BLaER1 treated with 17β-estradiol and CSF1 and Interleukin-3, amounts not matched to agents 10 nM and 100 nM (cell line): ENCODE results near the gene CD40.

Experiments used
- H3K27ac ChIP-seq, 11 experiments: shearing (Covaris generic); formaldehyde crosslinking; 2 replicates each; pipeline ENCODE4 v1.8.1; 2022
- H3K27me3 ChIP-seq, 11 experiments: shearing (Covaris generic); formaldehyde crosslinking; 2 replicates each; pipeline ENCODE4 v1.8.1; 2022
- H3K36me3 ChIP-seq, 11 experiments: shearing (Covaris generic); formaldehyde crosslinking; 2 replicates each; pipeline ENCODE4 v1.8.1; 2022
- H3K4me1 ChIP-seq, 10 experiments: shearing (Covaris generic); formaldehyde crosslinking; 2 replicates each; pipeline ENCODE4 v1.8.1; 2022
- H3K4me2 ChIP-seq, 11 experiments: shearing (Covaris generic); formaldehyde crosslinking; 2 replicates each; pipeline ENCODE4 v1.8.1; 2022
- H3K4me3 ChIP-seq, 10 experiments: shearing (Covaris generic); formaldehyde crosslinking; 2 replicates each; pipeline ENCODE4 v1.8.1; 2022
- H3K9ac ChIP-seq, 11 experiments: shearing (Covaris generic); formaldehyde crosslinking; 2 replicates each; pipeline ENCODE4 v1.8.1; 2022
- H3K9me3 ChIP-seq, 11 experiments: shearing (Covaris generic); formaldehyde crosslinking; replicated peaks in 1 of 11; 2 replicates each; pipeline ENCODE4 v1.8.1; 2022
- H4K20me1 ChIP-seq, 11 experiments: shearing (Covaris generic); formaldehyde crosslinking; 2 replicates each; pipeline ENCODE4 v1.8.1; 2022
- Cebpa-rat ChIP-seq, 11 experiments: shearing (Covaris generic); IDR thresholded peaks; 2 replicates each; pipeline ENCODE4 v1.8.1; 2022

The CD40 gene

DNA sequence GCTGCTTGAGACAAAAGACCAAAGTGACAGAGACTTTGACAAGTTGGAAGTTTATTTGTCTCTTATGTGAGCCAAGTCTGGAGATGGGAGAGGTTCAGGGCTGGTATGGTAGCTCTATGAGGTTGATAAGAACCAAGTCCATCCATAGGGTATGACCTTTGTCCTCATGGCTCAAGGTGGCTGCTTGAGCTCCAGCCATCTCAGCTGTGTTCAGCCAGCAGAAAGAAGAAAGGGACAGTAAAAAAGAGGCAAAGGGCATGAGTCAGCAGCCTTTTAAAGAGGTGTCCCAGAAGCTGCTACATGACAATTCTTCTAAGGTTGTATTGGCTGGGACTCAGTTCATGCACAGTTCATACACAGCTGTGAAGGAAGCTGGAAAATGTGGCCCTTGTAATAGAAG lies 49.0 kb downstream of the CD40 start:
- no peaks in the 10 kb centered on the region for H3K27me3 ChIP-seq
- no peaks in the 10 kb centered on the region; a peak in 1 of 22 replicates for H3K9me3 ChIP-seq
- H3K36me3 ChIP-seq, result no peaks in the 10 kb centered on the region
- peaks cover 0 to 8% (median 0%) of the 10 kb centered on the region in 11 experiments; a peak in 3 of 22 replicates for H4K20me1 ChIP-seq
- no peak overlapping the region for H3K27ac ChIP-seq
- TF ChIP-seq Cebpa-rat (IDR thresholded peaks at IDR 0.05), result no peak
- no peak overlapping the region for H3K4me2 ChIP-seq
- H3K9ac ChIP-seq, result no peak overlapping the region
- H3K4me1 ChIP-seq, result no peaks in the 10 kb centered on the region
- H3K4me3 ChIP-seq, result no peak overlapping the region

DNA sequence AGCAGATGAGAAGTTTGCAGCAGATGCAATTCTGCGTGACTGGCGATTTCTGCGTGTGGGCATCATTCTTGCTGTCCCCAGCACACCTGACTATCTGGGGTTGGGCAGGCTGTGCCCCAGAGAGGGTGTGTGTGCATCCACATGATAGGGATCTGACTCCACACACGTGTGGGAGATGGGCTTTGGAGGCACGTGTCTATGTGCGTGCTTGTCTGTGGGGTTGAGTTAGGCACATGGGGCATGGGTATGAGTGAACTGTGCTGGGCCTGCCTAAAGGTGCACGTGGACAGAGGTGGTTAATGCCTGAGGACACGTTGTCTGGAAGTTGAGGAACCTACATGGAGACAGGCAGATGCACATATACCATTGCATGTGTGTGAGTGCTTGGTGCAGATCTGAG lies 50.3 kb downstream of the CD40 start:
- peaks cover 0 to 7% (median 2%) of the 10 kb centered on the region in 11 experiments; a peak in 9 of 22 replicates for H3K27me3 ChIP-seq
- no peak overlapping the region for H3K4me3 ChIP-seq
- H3K9ac ChIP-seq, result no peak overlapping the region
- H3K4me2 ChIP-seq, result no peak overlapping the region
- peaks cover 0 to 8% (median 0%) of the 10 kb centered on the region in 11 experiments; a peak in 3 of 22 replicates for H4K20me1 ChIP-seq
- H3K9me3 ChIP-seq, result no peaks in the 10 kb centered on the region; a peak in 1 of 22 replicates
- no peak for TF ChIP-seq Cebpa-rat (IDR thresholded peaks at IDR 0.05)
- 0 out of 20 replicates have a peak, but pooled peaks cover 0 to 4% (median 0%) of the 10 kb centered on the region in 10 experiments for H3K4me1 ChIP-seq
- H3K27ac ChIP-seq, result no peak overlapping the region
- H3K36me3 ChIP-seq, result no peaks in the 10 kb centered on the region

- Histone ChIP-seq H3K27ac (no peak overlapping the region), H3K4me2 (no peak overlapping the region), H3K4me3 (no peak overlapping the region), H3K36me3 (no peaks in the 10 kb centered on the region), H3K4me1 (0 out of 20 replicates have a peak, but pooled peaks cover 0 to 4% (median 0%) of the 10 kb centered on the region in 10 experiments), H3K9me3 (no peaks in the 10 kb centered on the region; a peak in 1 of 22 replicates), H3K9ac (no peak overlapping the region), H4K20me1 (peaks cover 0 to 8% (median 0%) of the 10 kb centered on the region in 11 experiments; a peak in 2 of 22 replicates), H3K27me3 (peaks cover 4 to 18% (median 13%) of the 10 kb centered on the region in 11 experiments; a peak in 16 of 22 replicates)
- no peak for TF ChIP-seq Cebpa-rat (IDR thresholded peaks at IDR 0.05)
These were observed 51.4 kb downstream of the CD40 start for GRCh38 chr20:46169245-46170171.

- H3K4me1 ChIP-seq, result peaks cover 0 to 4% (median under 1%) of the 10 kb centered on the region in 10 experiments; a peak in 6 of 20 replicates
- no peak overlapping the region for H3K27ac ChIP-seq
- no peak overlapping the region for H3K4me2 ChIP-seq
- no peak overlapping the region for H3K9ac ChIP-seq
- no peaks in the 10 kb centered on the region for H3K36me3 ChIP-seq
- no peaks in the 10 kb centered on the region; a peak in 1 of 22 replicates for H3K9me3 ChIP-seq
- no peak overlapping the region for H3K4me3 ChIP-seq
- peaks cover 0 to 8% (median 0%) of the 10 kb centered on the region in 11 experiments; a peak in 2 of 22 replicates for H4K20me1 ChIP-seq
- no peak for TF ChIP-seq Cebpa-rat (IDR thresholded peaks at IDR 0.05)
- H3K27me3 ChIP-seq, result peaks cover 4 to 29% (median 20%) of the 10 kb centered on the region in 11 experiments; a peak in 16 of 22 replicates
These were observed 53.4 kb downstream of the CD40 start for GRCh38 chr20:46171476-46171875.

DNA sequence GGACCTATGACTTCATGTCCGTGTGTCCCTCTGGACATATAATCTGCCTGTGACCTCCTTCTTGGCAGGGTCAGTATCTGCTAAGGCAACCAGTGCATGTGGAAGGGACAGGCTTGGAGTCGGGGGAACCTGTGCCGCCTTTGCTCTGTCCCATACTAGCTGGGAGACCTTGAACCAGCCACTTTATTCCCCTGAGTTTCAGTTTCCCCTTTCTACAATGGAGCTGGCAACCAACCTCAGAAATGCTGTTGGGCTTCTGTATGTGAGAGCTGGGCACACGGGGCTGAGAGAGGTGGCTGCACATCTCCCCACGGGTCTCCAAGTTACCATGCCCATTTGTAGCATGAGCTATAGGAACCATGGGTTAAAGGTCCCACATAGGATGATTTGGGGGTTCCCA lies 53.8 kb downstream of the CD40 start:
- Histone ChIP-seq H3K36me3 (no peaks in the 10 kb centered on the region), H3K27ac (no peak overlapping the region), H3K4me3 (no peak overlapping the region), H4K20me1 (peaks cover 0 to 8% (median 0%) of the 10 kb centered on the region in 11 experiments; a peak in 2 of 22 replicates), H3K4me2 (no peak overlapping the region), H3K9me3 (no peaks in the 10 kb centered on the region; a peak in 1 of 22 replicates), H3K4me1 (peaks cover 0 to 5% (median 4%) of the 10 kb centered on the region in 10 experiments; a peak in 10 of 20 replicates), H3K27me3 (peaks cover 4 to 29% (median 20%) of the 10 kb centered on the region in 11 experiments; a peak in 16 of 22 replicates), H3K9ac (no peak overlapping the region; a peak in 1 of 22 replicates)
- no peak for TF ChIP-seq Cebpa-rat (IDR thresholded peaks at IDR 0.05)

GRCh38 chr20:46172455-46172854 lies 54.3 kb downstream of the CD40 start:
- Histone ChIP-seq H3K27me3 (peaks cover 4 to 29% (median 20%) of the 10 kb centered on the region in 11 experiments; a peak in 16 of 22 replicates), H3K4me3 (no peak overlapping the region), H3K9me3 (no peaks in the 10 kb centered on the region), H3K36me3 (no peaks in the 10 kb centered on the region), H3K27ac (no peak overlapping the region), H4K20me1 (peaks cover 0 to 9% (median 0%) of the 10 kb centered on the region in 11 experiments; a peak in 2 of 22 replicates), H3K4me1 (peaks cover 0 to 11% (median 6%) of the 10 kb centered on the region in 10 experiments; a peak in 10 of 20 replicates), H3K9ac (no peak overlapping the region; a peak in 1 of 22 replicates), H3K4me2 (no peak overlapping the region)
- TF ChIP-seq Cebpa-rat (IDR thresholded peaks at IDR 0.05), result no peak

DNA sequence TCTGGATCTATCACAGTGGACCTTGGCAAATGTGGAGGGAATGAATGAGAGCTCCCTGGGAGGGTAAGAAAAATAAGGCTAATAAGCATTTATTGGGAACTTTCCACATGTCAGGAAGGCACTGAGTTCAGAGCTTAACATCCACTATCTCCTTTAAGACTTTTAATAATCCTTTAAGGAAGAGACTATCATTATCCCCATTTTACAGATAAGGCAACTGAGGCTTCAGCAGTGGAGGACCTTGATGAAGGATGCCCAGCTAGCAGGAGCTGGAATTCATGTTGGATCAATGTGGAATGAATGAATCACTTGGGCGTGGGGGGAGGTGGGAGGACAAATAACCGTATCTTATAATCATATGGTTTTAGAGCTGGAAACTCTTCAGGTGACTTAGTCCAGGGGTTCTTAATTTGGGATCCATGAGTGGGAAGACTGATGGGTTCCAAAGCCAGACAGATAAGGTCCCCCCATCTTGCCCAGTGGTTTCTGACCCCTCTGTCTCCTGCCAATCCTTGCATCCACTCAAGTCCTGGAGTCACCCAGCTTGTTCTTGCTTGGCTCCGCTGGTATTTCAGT lies 54.9 kb downstream of the CD40 start:
- no peak overlapping the region for H3K4me2 ChIP-seq
- peaks cover 4 to 29% (median 20%) of the 10 kb centered on the region in 11 experiments; a peak in 16 of 22 replicates for H3K27me3 ChIP-seq
- H3K36me3 ChIP-seq, result no peaks in the 10 kb centered on the region
- no peak overlapping the region for H3K9ac ChIP-seq
- no peak overlapping the region for H3K27ac ChIP-seq
- H3K9me3 ChIP-seq, result no peaks in the 10 kb centered on the region
- H3K4me1 ChIP-seq, result peaks cover 0 to 14% (median 6%) of the 10 kb centered on the region in 10 experiments; a peak in 10 of 20 replicates
- H4K20me1 ChIP-seq, result peaks cover 0 to 12% (median 0%) of the 10 kb centered on the region in 11 experiments; a peak in 2 of 22 replicates
- TF ChIP-seq Cebpa-rat (IDR thresholded peaks at IDR 0.05), result no peak
- no peak overlapping the region for H3K4me3 ChIP-seq

DNA sequence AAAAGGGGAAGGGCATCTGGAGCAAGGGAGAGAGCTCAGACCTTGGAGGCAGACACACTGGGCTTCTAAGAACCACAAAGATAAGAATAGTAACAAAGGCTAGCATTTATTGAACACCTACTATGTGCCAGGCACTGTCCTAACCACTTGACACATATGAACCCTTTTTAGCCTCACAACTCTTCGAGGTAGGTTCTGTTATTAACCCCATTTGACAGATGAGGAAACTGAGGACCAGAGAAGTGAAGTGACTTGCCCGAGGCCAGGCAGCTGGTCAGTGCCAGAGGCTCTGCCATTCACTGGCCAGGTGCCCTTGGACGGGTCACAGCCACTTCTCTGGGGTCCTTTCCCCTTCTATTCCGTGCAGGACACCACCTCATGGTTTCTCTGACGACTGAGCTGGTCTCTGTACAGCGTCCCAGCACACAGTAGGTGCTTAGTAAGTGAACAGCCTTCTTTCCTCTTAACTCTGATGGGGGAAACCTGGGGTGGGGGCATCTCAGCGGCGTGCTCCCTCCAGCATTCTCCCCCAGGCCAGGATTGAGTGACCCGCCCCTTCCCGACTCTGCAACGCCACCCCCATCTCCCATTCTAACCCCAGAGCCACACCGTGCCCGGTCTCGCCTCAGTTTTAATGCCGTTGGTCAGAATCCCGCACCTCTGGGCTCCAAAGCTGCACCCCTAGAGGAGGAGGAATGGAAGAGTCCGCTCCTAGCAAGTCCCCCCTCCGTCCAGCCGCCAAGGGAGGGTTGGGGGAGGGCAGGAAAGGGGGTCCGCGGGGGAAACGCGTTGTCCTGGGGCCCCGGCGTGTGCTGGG lies 55.7 kb downstream of the CD40 start:
- H3K4me2 ChIP-seq, result no peak overlapping the region
- H3K27me3 ChIP-seq, result peaks cover 4 to 29% (median 20%) of the 10 kb centered on the region in 11 experiments; a peak in 16 of 22 replicates
- no peak for TF ChIP-seq Cebpa-rat (IDR thresholded peaks at IDR 0.05)

More for the DNA sequence above, 55.7 kb downstream of the CD40 start:
- peaks cover 0 to 20% (median 0%) of the 10 kb centered on the region in 11 experiments; a peak in 2 of 22 replicates for H4K20me1 ChIP-seq
- no peaks in the 10 kb centered on the region for H3K36me3 ChIP-seq
- H3K4me3 ChIP-seq, result no peak overlapping the region
- H3K9ac ChIP-seq, result no peak overlapping the region
- no peaks in the 10 kb centered on the region for H3K9me3 ChIP-seq
- H3K4me1 ChIP-seq, result peaks cover 0 to 14% (median 6%) of the 10 kb centered on the region in 10 experiments; a peak in 10 of 20 replicates
- H3K27ac ChIP-seq, result no peak overlapping the region
